OCI-M2 (cell line): ENCODE data around the gene ATL1.
"Not testable (repeated sequence)": the region's sequence is repeated elsewhere in the genome, so short reads cannot be mapped to it uniquely, and the experiment has no call there.

Source experiments
- DNase-seq: peaks from one replicate; lab custom pipeline; 2025; ENCODE audit not compliant: unreplicated experiment; lab: John Stamatoyannopoulos, UW

ATL1 gene

GRCh38 chr14:50601394-50601793 lies 41.4 kb downstream of the ATL1 start:
- DNase-seq: no peak

- DNase-seq: no peak
These were observed 42.1 kb downstream of the ATL1 start for GRCh38 chr14:50602035-50602434.

GRCh38 chr14:50603565-50603964 lies 43.6 kb downstream of the ATL1 start:
- no peak for DNase-seq

- no peak for DNase-seq
These were observed 45.8 kb downstream of the ATL1 start for GRCh38 chr14:50605766-50606165.

- no peak for DNase-seq
These were observed 46.5 kb downstream of the ATL1 start for GRCh38 chr14:50606468-50606867.

GRCh38 chr14:50607181-50607580 lies 47.2 kb downstream of the ATL1 start:
- DNase-seq: no peak

- no peak for DNase-seq
These were observed 47.8 kb downstream of the ATL1 start for GRCh38 chr14:50607761-50608160.

GRCh38 chr14:50608302-50608851 lies 48.4 kb downstream of the ATL1 start:
- no peak for DNase-seq

- DNase-seq: no peak
These were observed 50.5 kb downstream of the ATL1 start for GRCh38 chr14:50610465-50610864.

- no peak for DNase-seq
These were observed 52.9 kb downstream of the ATL1 start for GRCh38 chr14:50612806-50613205.

GRCh38 chr14:50615056-50615455 lies 55.1 kb downstream of the ATL1 start:
- DNase-seq: no peak

GRCh38 chr14:50615552-50615951 lies 55.6 kb downstream of the ATL1 start:
- DNase-seq: no peak

- DNase-seq: no peak
These were observed 56.3 kb downstream of the ATL1 start for GRCh38 chr14:50616275-50616674.

GRCh38 chr14:50619569-50620141 lies 59.7 kb downstream of the ATL1 start:
- DNase-seq: no peak

- no peak for DNase-seq
These were observed 60.4 kb downstream of the ATL1 start for GRCh38 chr14:50620341-50620740.

- DNase-seq: no peak
These were observed 63.0 kb downstream of the ATL1 start for GRCh38 chr14:50622978-50623377.

GRCh38 chr14:50624447-50624846 lies 64.5 kb downstream of the ATL1 start:
- DNase-seq: no peak

- not testable (repeated sequence) for DNase-seq
These were observed 65.0 kb downstream of the ATL1 start for GRCh38 chr14:50624947-50625346.

- DNase-seq: no peak
These were observed 71.5 kb downstream of the ATL1 start for GRCh38 chr14:50631408-50631821.

GRCh38 chr14:50633954-50634353 lies 74.0 kb downstream of the ATL1 start:
- DNase-seq: no peak

- DNase-seq: no peak
These were observed 75.2 kb downstream of the ATL1 start for GRCh38 chr14:50635141-50635540.

- no peak for DNase-seq
These were observed 87.3 kb downstream of the ATL1 start for GRCh38 chr14:50647282-50647681.

- DNase-seq: no peak
These were observed 87.8 kb downstream of the ATL1 start for GRCh38 chr14:50647753-50648152.
